NT2/D1 (cell line): ENCODE results near the gene SNTG2.

ENCODE experiments used
- YY1 ChIP-seq: IDR thresholded peaks from 2 replicates; pipeline ENCODE4 v1.6.1; 2011; ENCODE audit not compliant: insufficient read length, insufficient read depth
- ZNF274 ChIP-seq: IDR thresholded peaks from 2 replicates; pipeline ENCODE4 v1.6.1; 2011; ENCODE audit warnings: mild to moderate bottlenecking, low read depth, low read length

GRCh38 chr2:1060987-1061386 is 110.3 kb downstream of the SNTG2 start:
- TF ChIP-seq YY1 = no peak
- TF ChIP-seq ZNF274 = no peak
